Nephron progenitor cell (in vitro differentiated cells): ENCODE results near the gene SPATA20.

ENCODE experiments used
- DNase-seq: peaks from one replicate; pipeline ENCODE4 v3.0.0; 2021
- H3K27ac Mint-ChIP-seq: 2 replicates; pipeline ENCODE4 v1.8.0; 2021; ENCODE audit warnings: mild to moderate bottlenecking, moderate library complexity, mixed read lengths
- H3K27me3 Mint-ChIP-seq: 2 replicates; pipeline ENCODE4 v1.8.0; 2021; ENCODE audit warnings: mild to moderate bottlenecking, low read depth, mixed read lengths; ENCODE audit not compliant: poor library complexity
- H3K36me3 Mint-ChIP-seq: 2 replicates; pipeline ENCODE4 v1.8.0; 2021; ENCODE audit warnings: low read depth, mixed read lengths
- H3K4me1 Mint-ChIP-seq: 2 replicates; pipeline ENCODE4 v1.8.0; 2021; ENCODE audit warnings: mixed read lengths
- H3K4me3 Mint-ChIP-seq: 2 replicates; pipeline ENCODE4 v1.8.0; 2021; ENCODE audit warnings: mild to moderate bottlenecking, moderate library complexity, mixed read lengths
- H3K9me3 Mint-ChIP-seq: 2 replicates; pipeline ENCODE4 v1.8.0; 2021; ENCODE audit warnings: mild to moderate bottlenecking, moderate library complexity, mixed read lengths
- CTCF ChIP-seq: fragments of 200-600 bp; sonication (generic); IDR thresholded peaks from 2 replicates; pipeline ENCODE4 v1.5.0; 2021; ENCODE audit warnings: antibody characterized with exemption

Gene SPATA20

GRCh38 chr17:50584749-50585148, 37.8 kb downstream of the SPATA20 start:
- no peaks in the 10 kb centered on the region for H3K9me3 Mint-ChIP-seq
- H3K27ac Mint-ChIP-seq, result no peak overlapping the region
- DNase-seq, result no peak
- H3K36me3 Mint-ChIP-seq, result no peaks in the 10 kb centered on the region
- peaks cover 93% of the 10 kb centered on the region for H3K4me1 Mint-ChIP-seq
- peaks cover 11% of the 10 kb centered on the region for H3K27me3 Mint-ChIP-seq
- TF ChIP-seq CTCF, result no peak
- H3K4me3 Mint-ChIP-seq, result no peak overlapping the region

GRCh38 chr17:50585346-50585745, 38.4 kb downstream of the SPATA20 start:
- Mint-ChIP-seq H3K4me1 (peaks cover 94% of the 10 kb centered on the region), H3K9me3 (no peaks in the 10 kb centered on the region), H3K27ac (no peak overlapping the region), H3K36me3 (no peaks in the 10 kb centered on the region), H3K27me3 (peaks cover 11% of the 10 kb centered on the region), H3K4me3 (no peak overlapping the region)
- TF ChIP-seq CTCF, result no peak
- DNase-seq, result no peak

- Mint-ChIP-seq H3K4me1 (peaks cover 90% of the 10 kb centered on the region), H3K27me3 (peaks cover 11% of the 10 kb centered on the region), H3K27ac (peak overlapping the region; percentile 12), H3K36me3 (no peaks in the 10 kb centered on the region), H3K9me3 (no peaks in the 10 kb centered on the region), H3K4me3 (no peak overlapping the region)
- DNase-seq, result no peak
- no peak for TF ChIP-seq CTCF
Measured at GRCh38 chr17:50585891-50586290, 38.9 kb downstream of the SPATA20 start.

- Mint-ChIP-seq H3K36me3 (no peaks in the 10 kb centered on the region), H3K27ac (peak overlapping the region; percentile 68), H3K27me3 (peaks cover 11% of the 10 kb centered on the region), H3K4me3 (peak overlapping the region; percentile 30), H3K9me3 (no peaks in the 10 kb centered on the region), H3K4me1 (peaks cover 87% of the 10 kb centered on the region)
- no peak for TF ChIP-seq CTCF
- DNase-seq, result no peak
Measured at GRCh38 chr17:50586421-50587247, 39.7 kb downstream of the SPATA20 start.

GRCh38 chr17:50587571-50587970, 40.6 kb downstream of the SPATA20 start:
- no peak overlapping the region for H3K4me3 Mint-ChIP-seq
- no peaks in the 10 kb centered on the region for H3K9me3 Mint-ChIP-seq
- no peak for DNase-seq
- TF ChIP-seq CTCF, result no peak
- peaks cover 11% of the 10 kb centered on the region for H3K27me3 Mint-ChIP-seq
- peak overlapping the region; percentile 68 for H3K27ac Mint-ChIP-seq
- H3K36me3 Mint-ChIP-seq, result no peaks in the 10 kb centered on the region
- H3K4me1 Mint-ChIP-seq, result peaks cover 85% of the 10 kb centered on the region
